NOMO-1 treated with dmso at 0.1 percent for 144 hours (cell line): ENCODE data around the gene FAM135A.
"Not testable (repeated sequence)": the region's sequence is repeated elsewhere in the genome, so short reads cannot be mapped to it uniquely, and the experiment has no call there.

Experiments used
- DNase-seq: peaks from one replicate; lab custom pipeline; 2025; ENCODE audit not compliant: unreplicated experiment; lab: John Stamatoyannopoulos, UW

Gene FAM135A

GRCh38 chr6:70609181-70609580 is 195.9 kb downstream of the FAM135A start:
- not testable (repeated sequence) for DNase-seq
